OCI-LY7 (cell line): ENCODE results near the gene COPE. TPM values are rescaled to one million over a fixed set of nuclear protein-coding genes. Genes with fewer than 3 reads are reported as not detected.

Source experiments
- BruUV-seq: library from RNA; stranded (reverse); fragments of 400-500 nt; replicated peaks from 2 replicates; lab custom pipeline; 2021; lab: Mats Ljungman, UMichigan
- CTCF ChIA-PET: fragments of 300-600 bp; sonication (Branson Sonifier 250); formaldehyde crosslinking; loops from one replicate; lab custom pipeline; 2022; ENCODE audit warnings: antibody characterized with exemption; ENCODE audit not compliant: unreplicated experiment; lab: Charles Lee
- POLR2A ChIA-PET: fragments of 300-600 bp; sonication (Branson Sonifier 250); formaldehyde crosslinking; loops from one replicate; lab custom pipeline; 2022; ENCODE audit warnings: antibody characterized with exemption; lab: Charles Lee
- DNase-seq: peaks from one replicate; pipeline ENCODE4 v3.0.0-alpha.2; 2015; ENCODE audit warnings: low spot score
- H2AFZ ChIP-seq: fragments of 200-600 bp; sonication (generic), shearing (Covaris generic); 2 replicates; pipeline ENCODE4 v1.6.1; 2014; ENCODE audit warnings: mild to moderate bottlenecking, antibody characterized with exemption, low read length, moderate library complexity
- H3K27ac ChIP-seq: fragments of 200-600 bp; sonication (generic); 2 replicates; pipeline ENCODE4 v1.5.1; 2014; ENCODE audit warnings: mixed run types, low read depth, mild to moderate bottlenecking, moderate library complexity, low read length, inconsistent platforms; ENCODE audit not compliant: poor library complexity, severe bottlenecking
- H3K36me3 ChIP-seq: fragments of 200-600 bp; sonication (generic); 2 replicates; pipeline ENCODE4 v1.6.1; 2014; ENCODE audit warnings: mild to moderate bottlenecking, antibody characterized with exemption, low read length, moderate library complexity, mixed read lengths; ENCODE audit not compliant: insufficient read depth
- H3K4me1 ChIP-seq: fragments of 200-600 bp; sonication (generic); 2 replicates; pipeline ENCODE4 v1.5.1; 2014; ENCODE audit warnings: mild to moderate bottlenecking, low read length; ENCODE audit not compliant: insufficient read depth, poor library complexity, severe bottlenecking
- H3K4me2 ChIP-seq: fragments of 200-600 bp; sonication (generic); 2 replicates; pipeline ENCODE4 v1.6.1; 2014; ENCODE audit warnings: mild to moderate bottlenecking, low read length
- H3K4me3 ChIP-seq: fragments of 200-600 bp; sonication (generic); 2 replicates; pipeline ENCODE4 v1.5.1; 2014; ENCODE audit warnings: mild to moderate bottlenecking, low read depth, low read length; ENCODE audit not compliant: poor library complexity, severe bottlenecking
- H3K79me2 ChIP-seq: fragments of 200-600 bp; sonication (generic); 2 replicates; pipeline ENCODE4 v1.6.1; 2016; ENCODE audit warnings: low read depth, mild to moderate bottlenecking, low read length, moderate library complexity, mixed read lengths; ENCODE audit not compliant: insufficient read depth
- H3K9me2 ChIP-seq: fragments of 200-600 bp; sonication (generic); 2 replicates; pipeline ENCODE4 v1.6.1; 2016; ENCODE audit warnings: mild to moderate bottlenecking, low read length, mixed read lengths; ENCODE audit not compliant: insufficient read depth
- H3K9me3 ChIP-seq: fragments of 200-600 bp; sonication (generic); 2 replicates; pipeline ENCODE4 v1.6.1; 2014; ENCODE audit warnings: mild to moderate bottlenecking, mixed run types, low read length, mixed read lengths
- H4K20me1 ChIP-seq: fragments of 200-600 bp; sonication (generic); 2 replicates; pipeline ENCODE4 v1.6.1; 2014; ENCODE audit warnings: mild to moderate bottlenecking, antibody characterized with exemption, low read length, moderate library complexity, mixed read lengths; ENCODE audit not compliant: insufficient read depth
- EZH2phosphoT487 ChIP-seq: fragments of 200-600 bp; sonication (generic); IDR thresholded peaks from 2 replicates; pipeline ENCODE4 v1.6.1; 2018; ENCODE audit warnings: low read depth, borderline replicate concordance, mild to moderate bottlenecking, mixed run types, antibody characterized with exemption, low read length, moderate library complexity, mixed read lengths
- intact Hi-C: fragments of 100-400 bp; cut with micrococcal nuclease; formaldehyde crosslinking; loops from one replicate; pipeline ENCODE4 v1.10.0; 2022; ENCODE audit not compliant: unreplicated experiment
- total RNA-seq, 2 experiments: library from RNA; depleted of rRNA in 1 of 2; stranded (reverse); fragments of >200 nt in 1 of 2; shearing (Covaris generic) in 1 of 2; gene quantifications; 2 replicates each; pipeline ENCODE4 v1.2.3, GENCODE V29; 2014 to 2022
- TF ChIP-seq, protein P1 (sequence below): fragments of 200-600 bp; sonication (generic); conservative IDR thresholded peaks from 2 replicates; pipeline ENCODE4 v1.5.1; 2014; ENCODE audit warnings: mild to moderate bottlenecking, antibody characterized with exemption, low read length, moderate library complexity, mixed read lengths

The COPE gene
- total RNA-seq, 2 experiments from 2014 or later = 255 to 256 TPM

DNA sequence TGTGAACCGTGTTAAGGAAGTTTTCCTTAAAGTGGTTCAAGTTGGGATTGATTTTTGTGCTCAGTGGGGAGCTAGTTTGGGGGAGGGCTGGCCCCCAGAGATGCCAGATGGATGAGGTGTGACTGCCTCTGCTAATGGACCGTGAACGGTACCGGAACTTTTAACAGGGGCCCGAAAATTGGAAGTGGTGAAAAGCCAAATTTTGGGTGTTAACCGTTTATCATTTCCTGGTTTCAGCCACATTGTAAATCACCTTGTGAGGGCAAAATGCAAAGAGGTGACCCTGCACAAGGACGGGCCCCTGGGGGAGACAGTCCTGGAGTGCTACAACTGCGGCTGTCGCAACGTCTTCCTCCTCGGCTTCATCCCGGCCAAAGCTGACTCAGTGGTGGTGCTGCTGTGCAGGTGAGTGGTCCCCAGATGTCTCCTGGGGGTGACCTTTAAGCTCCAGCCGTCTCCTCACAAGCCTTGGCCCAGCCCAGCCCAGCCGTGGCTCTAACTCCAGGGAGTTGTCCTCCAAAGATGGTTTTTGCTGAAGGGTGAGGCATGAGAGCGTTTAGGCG is 69.3 kb downstream of the COPE start:
- BruUV-seq = no TSS peak
- intact Hi-C loops = loop anchor here (5.0 kb wide), 2 partner anchors 78 to 328 kb away; partner anchors contain the start of gene ELL
- ChIA-PET POLR2A (interaction anchor here (0.7 kb wide), 1 partner anchor 16 kb away, joined by 3 read pairs; no protein-coding TSS in a partner anchor), CTCF (interaction anchor here (0.6 kb wide), 1 partner anchor 557 kb away, joined by 3 read pairs; no protein-coding TSS in a partner anchor)
- TF ChIP-seq, protein P1, sequence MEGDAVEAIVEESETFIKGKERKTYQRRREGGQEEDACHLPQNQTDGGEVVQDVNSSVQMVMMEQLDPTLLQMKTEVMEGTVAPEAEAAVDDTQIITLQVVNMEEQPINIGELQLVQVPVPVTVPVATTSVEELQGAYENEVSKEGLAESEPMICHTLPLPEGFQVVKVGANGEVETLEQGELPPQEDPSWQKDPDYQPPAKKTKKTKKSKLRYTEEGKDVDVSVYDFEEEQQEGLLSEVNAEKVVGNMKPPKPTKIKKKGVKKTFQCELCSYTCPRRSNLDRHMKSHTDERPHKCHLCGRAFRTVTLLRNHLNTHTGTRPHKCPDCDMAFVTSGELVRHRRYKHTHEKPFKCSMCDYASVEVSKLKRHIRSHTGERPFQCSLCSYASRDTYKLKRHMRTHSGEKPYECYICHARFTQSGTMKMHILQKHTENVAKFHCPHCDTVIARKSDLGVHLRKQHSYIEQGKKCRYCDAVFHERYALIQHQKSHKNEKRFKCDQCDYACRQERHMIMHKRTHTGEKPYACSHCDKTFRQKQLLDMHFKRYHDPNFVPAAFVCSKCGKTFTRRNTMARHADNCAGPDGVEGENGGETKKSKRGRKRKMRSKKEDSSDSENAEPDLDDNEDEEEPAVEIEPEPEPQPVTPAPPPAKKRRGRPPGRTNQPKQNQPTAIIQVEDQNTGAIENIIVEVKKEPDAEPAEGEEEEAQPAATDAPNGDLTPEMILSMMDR = no peak
- no peak for TF ChIP-seq EZH2phosphoT487
- H3K36me3 ChIP-seq = peaks cover 97% of the 10 kb centered on the region
- no peak overlapping the region for H3K4me3 ChIP-seq
- no peaks in the 10 kb centered on the region for H3K9me3 ChIP-seq
- H3K9me2 ChIP-seq = no peaks in the 10 kb centered on the region
- DNase-seq = no peak
- peaks cover 8% of the 10 kb centered on the region for H3K4me1 ChIP-seq
- H3K79me2 ChIP-seq = peaks cover 45% of the 10 kb centered on the region
- H2AFZ ChIP-seq = no peak overlapping the region
- H4K20me1 ChIP-seq = peaks cover 12% of the 10 kb centered on the region; the same call in 1 of the 2 replicates
- H3K4me2 ChIP-seq = no peak overlapping the region
- H3K27ac ChIP-seq = no peak overlapping the region

Other genes starting within 250 kb of the COPE start
- 3.4 and 4.1 TPM in 2 replicates for gene CRTC1, start 235.7 kb downstream of the COPE start, total RNA-seq (2014; rRNA removed; shearing (Covaris generic))
- gene CRTC1, start 235.7 kb downstream of the COPE start, total RNA-seq (2022) = 10.0 and 10.3 TPM in 2 replicates
- gene COMP, start 128.1 kb downstream of the COPE start, total RNA-seq (2014; rRNA removed; shearing (Covaris generic)) = not detected in 2 replicates
- gene COMP, start 128.1 kb downstream of the COPE start, total RNA-seq (2022) = not detected in 2 replicates
- gene UPF1, start 87.4 kb downstream of the COPE start, total RNA-seq (2014; rRNA removed; shearing (Covaris generic)) = 65.2 and 77.2 TPM in 2 replicates
- gene UPF1, start 87.4 kb downstream of the COPE start, total RNA-seq (2022) = 113 and 122 TPM in 2 replicates
- gene CERS1, start 23.2 kb downstream of the COPE start, total RNA-seq (2014; rRNA removed; shearing (Covaris generic)) = 0.09 TPM in 1 of 2 replicates, not detected in the other
- gene CERS1, start 23.2 kb downstream of the COPE start, total RNA-seq (2022) = not detected in 2 replicates
- gene DDX49, start 328 bp upstream of the COPE start, total RNA-seq (2014; rRNA removed; shearing (Covaris generic)) = 69.3 and 82.4 TPM in 2 replicates
- gene DDX49, start 328 bp upstream of the COPE start, total RNA-seq (2022) = 53.7 and 63.7 TPM in 2 replicates
- gene HOMER3, start 21.8 kb upstream of the COPE start, total RNA-seq (2014; rRNA removed; shearing (Covaris generic)) = 8.6 and 16.1 TPM in 2 replicates
- 14.8 and 15.5 TPM in 2 replicates for gene HOMER3, start 21.8 kb upstream of the COPE start, total RNA-seq (2022)
- 111 and 113 TPM in 2 replicates for gene SUGP2, start 114.1 kb upstream of the COPE start, total RNA-seq (2014; rRNA removed; shearing (Covaris generic))
- gene SUGP2, start 114.1 kb upstream of the COPE start, total RNA-seq (2022) = 229 and 288 TPM in 2 replicates
- 72.4 and 104 TPM in 2 replicates for gene ARMC6, start 114.2 kb upstream of the COPE start, total RNA-seq (2014; rRNA removed; shearing (Covaris generic))
- gene ARMC6, start 114.2 kb upstream of the COPE start, total RNA-seq (2022) = 53.3 and 63.9 TPM in 2 replicates
- gene SLC25A42, start 144.6 kb upstream of the COPE start, total RNA-seq (2014; rRNA removed; shearing (Covaris generic)) = 12.9 and 13.8 TPM in 2 replicates
- 23.4 and 25.2 TPM in 2 replicates for gene SLC25A42, start 144.6 kb upstream of the COPE start, total RNA-seq (2022)
- 28.4 and 31.2 TPM in 2 replicates for gene TMEM161A, start 219.1 kb upstream of the COPE start, total RNA-seq (2014; rRNA removed; shearing (Covaris generic))
- gene TMEM161A, start 219.1 kb upstream of the COPE start, total RNA-seq (2022) = 38.1 and 40.5 TPM in 2 replicates